ENCODE results near the gene SLC39A1. TPM values are rescaled to one million over a fixed set of nuclear protein-coding genes. Genes with fewer than 3 reads are reported as not detected.

SLC39A1 gene
- total and polyA plus RNA-seq, 9 of the 15 experiments (the other 6 are each of a cell fraction or from before 2014, with no cell fraction given): 9.9 to 81.1 (median 62.7) TPM

GRCh38 chr1:153967107-153967999 is 4.0 kb upstream of the SLC39A1 start, which contains the start of gene CREB3L4 (continued):
- TF ChIP-seq ZNF592 (IDR thresholded peaks at IDR 0.05) (peak; percentile 50; the same call in 1 of the 2 replicates), ZNF507 (tag; conservative IDR thresholded peaks at IDR 0.05) (no peak), NKRF (IDR thresholded peaks at IDR 0.05; ENCODE audit: borderline replicate concordance) (peak; percentile 79; the same call in 1 of the 2 replicates), POLR2AphosphoS2 (IDR thresholded peaks at IDR 0.05; ENCODE audit: low read length) (peak; percentile 46; the same call in 1 of the 2 replicates), EP300 (IDR thresholded peaks at IDR 0.05; ENCODE audit: low read length) (peak; percentile 3; the same call in 1 of the 2 replicates), KHSRP (IDR thresholded peaks at IDR 0.05) (no peak), GABPB1 (CRISPR knock-in tag; IDR thresholded peaks at IDR 0.05) (0 out of 2 replicates have a peak, but pooled peaks have one; percentile 75), POLR3G (IDR thresholded peaks at IDR 0.05; ENCODE audit: extremely low read depth, insufficient read length, insufficient replicate concordance) (no peak), SAFB2 (IDR thresholded peaks at IDR 0.05; ENCODE audit: borderline replicate concordance, low read depth, low read length, severe bottlenecking) (no peak), E2F1 (CRISPR knock-in tag; IDR thresholded peaks at IDR 0.05) (peak; percentile 61; the same call in 1 of the 2 replicates), PTRF (tag; IDR thresholded peaks at IDR 0.05) (no peak), RB1 (IDR thresholded peaks at IDR 0.05; ENCODE audit: low read depth) (peak; percentile 84), CEBPZ (IDR thresholded peaks at IDR 0.05; ENCODE audit: borderline replicate concordance, low read depth, low read length) (peak; percentile 59; the same call in 1 of the 2 replicates)
